ENCODE measurements around the gene MAFB. TPM values are rescaled to one million over a fixed set of nuclear protein-coding genes. Genes with fewer than 3 reads are reported as not detected.

The MAFB gene
- total RNA-seq, 1 donor: 1.5 TPM

- peak; percentile 2 for DNase-seq (ENCODE audit: low read depth)
- no peak for TF ChIP-seq CTCF (IDR thresholded peaks at IDR 0.05; ENCODE audit: insufficient read depth, low read length)
- H3K4me3 ChIP-seq (ENCODE audit: low read depth, low read length): no peak overlapping the region
Measured at GRCh38 chr20:40654876-40655275, 34.2 kb downstream of the MAFB start.

- H3K4me3 ChIP-seq (ENCODE audit: low read depth, low read length): no peak overlapping the region
- no peak for TF ChIP-seq CTCF (IDR thresholded peaks at IDR 0.05; ENCODE audit: insufficient read depth, low read length)
- DNase-seq (ENCODE audit: low read depth): no peak
Measured at GRCh38 chr20:40652441-40652987, 36.5 kb downstream of the MAFB start.

- DNase-seq (ENCODE audit: low read depth): no peak
- TF ChIP-seq CTCF (IDR thresholded peaks at IDR 0.05; ENCODE audit: insufficient read depth, low read length): no peak
Measured at GRCh38 chr20:40651151-40651550, 37.9 kb downstream of the MAFB start.

GRCh38 chr20:40650707-40651106, 38.3 kb downstream of the MAFB start:
- no peak overlapping the region for H3K4me3 ChIP-seq (ENCODE audit: low read depth, low read length)
- no peak for DNase-seq (ENCODE audit: low read depth)
- TF ChIP-seq CTCF (IDR thresholded peaks at IDR 0.05; ENCODE audit: insufficient read depth, low read length): no peak

More at GRCh38 chr20:40651151-40651550, 37.9 kb downstream of the MAFB start:
- H3K4me3 ChIP-seq (ENCODE audit: low read depth, low read length): no peak overlapping the region

GRCh38 chr20:40648210-40649072, 40.6 kb downstream of the MAFB start:
- no peak for TF ChIP-seq CTCF (IDR thresholded peaks at IDR 0.05; ENCODE audit: insufficient read depth, low read length)
- DNase-seq (ENCODE audit: low read depth): no peak
- no peak overlapping the region for H3K4me3 ChIP-seq (ENCODE audit: low read depth, low read length)

GRCh38 chr20:40646813-40647212, 42.2 kb downstream of the MAFB start:
- DNase-seq (ENCODE audit: low read depth): no peak
- TF ChIP-seq CTCF (IDR thresholded peaks at IDR 0.05; ENCODE audit: insufficient read depth, low read length): no peak
- H3K4me3 ChIP-seq (ENCODE audit: low read depth, low read length): no peak overlapping the region
